SU-DHL-6 (cell line): ENCODE measurements around the gene NPAS1.

ENCODE experiments used
- CTCF ChIP-seq: fragments of 200-600 bp; sonication (generic); IDR thresholded peaks from one replicate; pipeline ENCODE4 v1.5.1; 2017; ENCODE audit warnings: antibody characterized with exemption, mild to moderate bottlenecking, low read length, moderate library complexity; ENCODE audit not compliant: insufficient read depth, poor library complexity, severe bottlenecking
- EZH2phosphoT487 ChIP-seq: fragments of 200-600 bp; sonication (generic), shearing (Covaris generic); conservative IDR thresholded peaks from 2 replicates; pipeline ENCODE4 v1.6.1; 2018; ENCODE audit warnings: mild to moderate bottlenecking, antibody characterized with exemption, low read length, moderate library complexity, mixed read lengths

DNA sequence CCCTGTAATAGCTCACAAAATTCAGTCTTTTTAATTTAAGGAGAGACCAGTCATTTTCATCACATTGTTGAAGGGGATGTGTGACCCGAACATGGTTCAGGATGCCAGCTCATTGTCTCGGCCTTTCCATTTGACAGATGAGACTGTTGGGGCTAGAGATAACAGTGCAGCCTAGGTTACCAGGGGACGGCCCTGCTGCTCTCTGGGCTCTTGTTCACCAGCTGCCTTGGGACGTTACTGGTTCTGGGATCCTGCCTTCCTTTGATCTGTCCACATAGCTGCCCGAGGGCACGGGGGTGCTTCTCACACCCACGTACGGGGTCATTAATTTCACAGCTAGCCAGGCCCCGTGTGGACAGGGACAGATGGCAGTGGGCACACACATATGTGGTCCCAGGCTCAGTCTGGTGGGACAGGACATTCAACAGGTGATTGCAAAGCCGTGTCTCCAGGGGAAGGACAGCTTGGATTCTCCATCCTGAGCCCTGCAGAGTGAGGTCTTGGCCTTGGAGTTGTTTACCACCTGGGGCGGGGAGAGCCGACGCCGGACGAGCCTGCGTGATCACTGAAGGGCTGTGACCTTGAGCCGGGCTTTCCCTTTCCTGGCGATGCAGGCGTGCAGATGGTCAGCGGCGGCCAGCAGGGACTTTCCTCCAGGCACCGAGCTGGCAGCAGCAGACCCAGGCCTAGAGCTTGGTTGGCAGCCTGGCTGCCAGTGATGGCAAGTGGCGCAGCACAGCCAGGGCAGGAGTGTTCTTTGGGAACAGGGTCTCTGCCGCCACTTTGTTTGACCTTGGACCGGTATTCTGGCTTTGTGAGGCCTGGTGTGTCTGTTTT lies 26.7 kb upstream of the NPAS1 start:
- no peak for TF ChIP-seq CTCF
- no peak for TF ChIP-seq EZH2phosphoT487
